ENCODE data around the gene SPSB3. TPM values are rescaled to one million over a fixed set of nuclear protein-coding genes. Genes with fewer than 3 reads are reported as not detected.

Gene SPSB3
- total and polyA plus RNA-seq, 4 donors = 27.7 to 60.5 (median 37.8) TPM

GRCh38 chr16:1787056-1787321 is 4.6 kb upstream of the SPSB3 start:
- H3K9ac ChIP-seq (ENCODE audit: low read depth in 1 of 2, low read length in 2 of 2) = no peak overlapping the region
- 94% methylated on average over 6 of the region's 6 CpGs for WGBS
- H3K36me3 ChIP-seq (ENCODE audit: control insufficient read depth in 4 of 4, insufficient read depth in 3 of 4, low read depth in 1 of 4, low read length in 3 of 4) = peaks cover 0 to 34% (median 5%) of the 10 kb centered on the region in 4 donors
- H3K27ac ChIP-seq (ENCODE audit: low read depth in 1 of 2, low read length in 2 of 2) = no peak overlapping the region
- H3K9me3 ChIP-seq (ENCODE audit: control insufficient read depth in 4 of 4, low read length in 3 of 4) = no peaks in the 10 kb centered on the region
- TF ChIP-seq YY1 (IDR thresholded peaks at IDR 0.05) = no peak
- TF ChIP-seq EGR1 (IDR thresholded peaks at IDR 0.05; ENCODE audit: low read depth in 2 of 2) = no peak
- no peak for TF ChIP-seq TAF1 (conservative IDR thresholded peaks at IDR 0.05)
- TF ChIP-seq ZBTB33 (IDR thresholded peaks at IDR 0.05) = no peak
- TF ChIP-seq FOXA1 (IDR thresholded peaks at IDR 0.05) = no peak
- TF ChIP-seq, protein P1, sequence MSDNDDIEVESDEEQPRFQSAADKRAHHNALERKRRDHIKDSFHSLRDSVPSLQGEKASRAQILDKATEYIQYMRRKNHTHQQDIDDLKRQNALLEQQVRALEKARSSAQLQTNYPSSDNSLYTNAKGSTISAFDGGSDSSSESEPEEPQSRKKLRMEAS (IDR thresholded peaks at IDR 0.05) = no peak
- no peak for TF ChIP-seq HNF4A (conservative IDR thresholded peaks at IDR 0.05)
- TF ChIP-seq, protein P2, sequence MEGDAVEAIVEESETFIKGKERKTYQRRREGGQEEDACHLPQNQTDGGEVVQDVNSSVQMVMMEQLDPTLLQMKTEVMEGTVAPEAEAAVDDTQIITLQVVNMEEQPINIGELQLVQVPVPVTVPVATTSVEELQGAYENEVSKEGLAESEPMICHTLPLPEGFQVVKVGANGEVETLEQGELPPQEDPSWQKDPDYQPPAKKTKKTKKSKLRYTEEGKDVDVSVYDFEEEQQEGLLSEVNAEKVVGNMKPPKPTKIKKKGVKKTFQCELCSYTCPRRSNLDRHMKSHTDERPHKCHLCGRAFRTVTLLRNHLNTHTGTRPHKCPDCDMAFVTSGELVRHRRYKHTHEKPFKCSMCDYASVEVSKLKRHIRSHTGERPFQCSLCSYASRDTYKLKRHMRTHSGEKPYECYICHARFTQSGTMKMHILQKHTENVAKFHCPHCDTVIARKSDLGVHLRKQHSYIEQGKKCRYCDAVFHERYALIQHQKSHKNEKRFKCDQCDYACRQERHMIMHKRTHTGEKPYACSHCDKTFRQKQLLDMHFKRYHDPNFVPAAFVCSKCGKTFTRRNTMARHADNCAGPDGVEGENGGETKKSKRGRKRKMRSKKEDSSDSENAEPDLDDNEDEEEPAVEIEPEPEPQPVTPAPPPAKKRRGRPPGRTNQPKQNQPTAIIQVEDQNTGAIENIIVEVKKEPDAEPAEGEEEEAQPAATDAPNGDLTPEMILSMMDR (IDR thresholded peaks at IDR 0.05; ENCODE audit: low read depth, low read length, missing input control) = no peak
- TF ChIP-seq HNF4G (IDR thresholded peaks at IDR 0.05) = no peak
- no peak for TF ChIP-seq ATF3 (IDR thresholded peaks at IDR 0.05)
- TF ChIP-seq, protein P3, sequence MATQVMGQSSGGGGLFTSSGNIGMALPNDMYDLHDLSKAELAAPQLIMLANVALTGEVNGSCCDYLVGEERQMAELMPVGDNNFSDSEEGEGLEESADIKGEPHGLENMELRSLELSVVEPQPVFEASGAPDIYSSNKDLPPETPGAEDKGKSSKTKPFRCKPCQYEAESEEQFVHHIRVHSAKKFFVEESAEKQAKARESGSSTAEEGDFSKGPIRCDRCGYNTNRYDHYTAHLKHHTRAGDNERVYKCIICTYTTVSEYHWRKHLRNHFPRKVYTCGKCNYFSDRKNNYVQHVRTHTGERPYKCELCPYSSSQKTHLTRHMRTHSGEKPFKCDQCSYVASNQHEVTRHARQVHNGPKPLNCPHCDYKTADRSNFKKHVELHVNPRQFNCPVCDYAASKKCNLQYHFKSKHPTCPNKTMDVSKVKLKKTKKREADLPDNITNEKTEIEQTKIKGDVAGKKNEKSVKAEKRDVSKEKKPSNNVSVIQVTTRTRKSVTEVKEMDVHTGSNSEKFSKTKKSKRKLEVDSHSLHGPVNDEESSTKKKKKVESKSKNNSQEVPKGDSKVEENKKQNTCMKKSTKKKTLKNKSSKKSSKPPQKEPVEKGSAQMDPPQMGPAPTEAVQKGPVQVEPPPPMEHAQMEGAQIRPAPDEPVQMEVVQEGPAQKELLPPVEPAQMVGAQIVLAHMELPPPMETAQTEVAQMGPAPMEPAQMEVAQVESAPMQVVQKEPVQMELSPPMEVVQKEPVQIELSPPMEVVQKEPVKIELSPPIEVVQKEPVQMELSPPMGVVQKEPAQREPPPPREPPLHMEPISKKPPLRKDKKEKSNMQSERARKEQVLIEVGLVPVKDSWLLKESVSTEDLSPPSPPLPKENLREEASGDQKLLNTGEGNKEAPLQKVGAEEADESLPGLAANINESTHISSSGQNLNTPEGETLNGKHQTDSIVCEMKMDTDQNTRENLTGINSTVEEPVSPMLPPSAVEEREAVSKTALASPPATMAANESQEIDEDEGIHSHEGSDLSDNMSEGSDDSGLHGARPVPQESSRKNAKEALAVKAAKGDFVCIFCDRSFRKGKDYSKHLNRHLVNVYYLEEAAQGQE (IDR thresholded peaks at IDR 0.05) = no peak
- no peak for TF ChIP-seq RAD21 (IDR thresholded peaks at IDR 0.05)
- no peak for TF ChIP-seq SP1 (IDR thresholded peaks at IDR 0.05)
- H3K4me3 ChIP-seq (ENCODE audit: low read depth in 1 of 3, low read length in 3 of 3) = no peak overlapping the region
- peaks cover 7 to 62% (median 41%) of the 10 kb centered on the region in 4 donors for H3K4me1 ChIP-seq (ENCODE audit: control insufficient read depth in 4 of 4, insufficient read depth in 4 of 4, low read length in 3 of 4)
- H3K27me3 ChIP-seq (ENCODE audit: control insufficient read depth in 4 of 4, insufficient read depth in 4 of 4, low read length in 3 of 4) = no peaks in the 10 kb centered on the region
- DNase-seq (ENCODE audit: low spot score) = no peak

GRCh38 chr16:1786242-1787055 is 4.1 kb upstream of the SPSB3 start:
- Histone ChIP-seq H3K4me1 (ENCODE audit: control insufficient read depth in 4 of 4, insufficient read depth in 4 of 4, low read length in 3 of 4) (peaks cover 8 to 61% (median 39%) of the 10 kb centered on the region in 4 donors), H3K9me3 (ENCODE audit: control insufficient read depth in 4 of 4, low read length in 3 of 4) (no peaks in the 10 kb centered on the region)
- no peak for DNase-seq (ENCODE audit: low spot score)
- TF ChIP-seq, protein P3 (IDR thresholded peaks at IDR 0.05) = no peak
- no peak for TF ChIP-seq RXRA (IDR thresholded peaks at IDR 0.05)
- no peak for TF ChIP-seq GABPA (IDR thresholded peaks at IDR 0.05 in 1 of 2, conservative IDR thresholded peaks at IDR 0.05 in 1 of 2)
- no peak for TF ChIP-seq FOXA1 (IDR thresholded peaks at IDR 0.05)
- no peak for TF ChIP-seq ZBTB33 (IDR thresholded peaks at IDR 0.05)
- no peak for TF ChIP-seq JUND (IDR thresholded peaks at IDR 0.05)
- TF ChIP-seq EGR1 (IDR thresholded peaks at IDR 0.05; ENCODE audit: low read depth in 2 of 2) = no peak
- TF ChIP-seq YY1 (IDR thresholded peaks at IDR 0.05) = no peak
- TF ChIP-seq, protein P1 (IDR thresholded peaks at IDR 0.05) = no peak
- no peak for TF ChIP-seq TAF1 (conservative IDR thresholded peaks at IDR 0.05)
- no peak for TF ChIP-seq SP1 (IDR thresholded peaks at IDR 0.05)
- TF ChIP-seq HNF4G (IDR thresholded peaks at IDR 0.05) = no peak

More at GRCh38 chr16:1786242-1787055, 4.1 kb upstream of the SPSB3 start:
- Histone ChIP-seq H3K36me3 (ENCODE audit: control insufficient read depth in 4 of 4, insufficient read depth in 3 of 4, low read depth in 1 of 4, low read length in 3 of 4) (peaks cover 0 to 34% (median 5%) of the 10 kb centered on the region in 4 donors), H3K4me3 (ENCODE audit: low read depth in 1 of 3, low read length in 3 of 3) (no peak overlapping the region), H3K9ac (ENCODE audit: low read depth in 1 of 2, low read length in 2 of 2) (no peak overlapping the region), H3K27ac (ENCODE audit: low read depth in 1 of 2, low read length in 2 of 2) (no peak overlapping the region), H3K27me3 (ENCODE audit: control insufficient read depth in 4 of 4, insufficient read depth in 4 of 4, low read length in 3 of 4) (no peaks in the 10 kb centered on the region)
- 91% methylated on average over 51 of the region's 51 CpGs for WGBS

Measured in liver (tissue), 9 donors.